GM21786 (cell line): ENCODE data around the gene CACNA2D4.

ENCODE experiments used
- ATAC-seq: cut with Tn5 transposase; IDR thresholded peaks from one replicate; pipeline ENCODE4 v1.9.1; 2021; ENCODE audit not compliant: unreplicated experiment

The CACNA2D4 gene

DNA sequence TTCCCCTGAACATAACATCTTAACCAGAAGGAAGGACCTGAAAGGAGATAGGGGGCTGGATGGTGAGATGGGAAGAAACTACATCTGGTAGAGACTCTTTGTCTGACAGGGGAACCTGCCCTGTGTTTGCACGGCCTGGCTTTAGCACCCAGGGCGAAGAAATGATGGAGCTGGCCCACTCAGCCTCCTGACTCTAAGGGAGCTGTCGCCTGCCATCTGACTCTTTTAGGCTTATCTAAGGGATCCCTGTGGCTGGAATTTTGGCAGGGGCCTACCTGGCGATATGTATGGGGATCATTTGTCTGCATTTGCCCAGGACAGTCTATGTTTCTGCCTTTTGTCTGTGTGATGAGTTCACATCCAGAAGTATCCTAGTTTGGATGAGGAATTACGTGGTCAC is 15.6 kb upstream of the CACNA2D4 start:
- no peak for ATAC-seq

- ATAC-seq = no peak
Observed at GRCh38 chr12:1933342-1934051, 15.0 kb upstream of the CACNA2D4 start.

GRCh38 chr12:1932264-1932777 is 13.9 kb upstream of the CACNA2D4 start:
- no peak for ATAC-seq

GRCh38 chr12:1931642-1932041 is 13.2 kb upstream of the CACNA2D4 start:
- no peak for ATAC-seq

GRCh38 chr12:1930803-1931597 is 12.5 kb upstream of the CACNA2D4 start:
- no peak for ATAC-seq

GRCh38 chr12:1929985-1930802 is 11.7 kb upstream of the CACNA2D4 start:
- no peak for ATAC-seq

- no peak for ATAC-seq
Observed at GRCh38 chr12:1929241-1929984, 11.0 kb upstream of the CACNA2D4 start.

- no peak for ATAC-seq
Observed at GRCh38 chr12:1928439-1929121, 10.1 kb upstream of the CACNA2D4 start.

- ATAC-seq = no peak
Observed at GRCh38 chr12:1927751-1928351, 9.4 kb upstream of the CACNA2D4 start.

GRCh38 chr12:1927051-1927680 is 8.7 kb upstream of the CACNA2D4 start:
- ATAC-seq = no peak

DNA sequence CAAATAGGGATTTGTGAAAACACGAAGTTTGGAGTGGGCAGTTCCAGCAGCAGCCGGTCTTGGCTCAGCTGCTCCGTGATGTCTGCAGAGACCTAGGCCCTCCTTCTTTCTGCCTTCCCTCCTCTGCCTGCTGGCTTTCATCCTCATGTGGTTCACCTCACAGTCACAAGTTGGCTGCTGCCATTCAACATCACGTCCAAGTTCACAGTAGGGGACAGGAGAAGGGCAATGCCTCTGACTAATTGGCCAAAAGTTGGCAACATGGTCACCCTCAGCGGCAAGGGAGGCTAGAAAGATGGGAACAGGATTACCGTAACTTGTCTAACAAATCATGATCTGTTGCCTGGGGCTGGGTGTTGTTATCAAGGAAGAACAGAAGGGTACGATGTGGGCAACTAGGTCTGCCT is 7.8 kb upstream of the CACNA2D4 start:
- no peak for ATAC-seq

- no peak for ATAC-seq
Observed at GRCh38 chr12:1925684-1926006, 7.2 kb upstream of the CACNA2D4 start.

GRCh38 chr12:1924996-1925683 is 6.7 kb upstream of the CACNA2D4 start:
- peak; percentile 13 for ATAC-seq

DNA sequence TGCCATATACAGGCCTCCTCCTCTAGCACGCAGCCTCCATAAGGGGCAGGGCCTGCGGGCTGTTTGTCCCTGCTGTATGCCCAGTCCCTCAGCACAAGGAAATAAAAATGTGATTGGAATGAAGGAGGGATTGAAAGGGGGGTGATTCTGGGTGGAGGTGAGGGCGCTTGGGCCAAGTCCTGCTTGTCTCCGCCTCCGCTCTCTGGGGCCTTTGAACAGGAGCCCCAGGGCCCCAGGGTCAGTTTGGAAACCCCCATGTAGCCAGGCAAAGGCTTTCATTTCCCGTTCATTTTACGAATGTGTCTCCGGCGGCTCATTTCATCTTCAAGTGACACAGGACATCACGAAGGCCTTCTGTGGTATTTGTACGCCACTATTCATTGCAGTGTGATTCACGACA is 4.5 kb upstream of the CACNA2D4 start:
- ATAC-seq = no peak

GRCh38 chr12:1922075-1922709 is 3.7 kb upstream of the CACNA2D4 start:
- no peak for ATAC-seq

DNA sequence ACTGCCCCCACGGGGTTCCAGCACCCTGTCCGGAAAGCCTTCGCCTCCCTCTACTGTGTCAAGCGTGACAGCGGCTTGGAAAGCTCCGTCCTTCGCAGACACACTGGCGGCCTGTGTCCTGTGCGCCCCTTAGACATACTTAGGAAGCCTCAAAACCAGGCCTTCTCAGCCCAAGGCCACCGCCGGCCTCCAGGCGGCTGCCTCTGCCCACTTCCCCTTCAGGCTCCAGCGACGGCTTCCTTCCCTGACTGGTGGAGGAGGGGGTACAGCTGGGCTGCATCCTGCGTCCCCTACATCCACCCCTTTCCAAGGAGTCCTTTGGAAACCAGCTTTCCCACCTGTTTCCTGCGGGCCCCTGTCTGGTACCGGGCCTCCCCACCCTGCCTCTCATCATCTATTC is 2.5 kb upstream of the CACNA2D4 start:
- ATAC-seq = no peak

- ATAC-seq = no peak
Observed at GRCh38 chr12:1920436-1920835, 2.0 kb upstream of the CACNA2D4 start.

DNA sequence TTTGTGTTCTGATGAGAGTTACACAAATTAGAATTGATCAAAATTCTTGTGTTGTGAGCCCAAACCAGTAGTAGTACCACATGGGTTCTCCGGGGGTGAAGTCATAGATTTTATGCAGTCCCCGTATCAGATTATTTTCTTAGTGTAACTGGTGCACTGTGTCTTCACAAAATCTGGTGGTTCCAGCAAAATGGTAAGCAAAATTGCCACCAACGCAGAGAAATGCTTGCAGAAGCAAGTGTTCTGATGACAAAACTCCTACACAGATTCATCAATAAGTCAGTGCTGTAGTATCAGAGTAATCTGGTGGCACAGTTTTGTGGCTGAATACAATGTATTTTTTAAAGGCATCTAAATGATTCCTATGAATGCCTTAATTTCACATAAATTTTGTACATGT is 1.3 kb upstream of the CACNA2D4 start:
- ATAC-seq = no peak
